ENCODE results near the gene LPCAT2. TPM values are rescaled to one million over a fixed set of nuclear protein-coding genes. Genes with fewer than 3 reads are reported as not detected.

The LPCAT2 gene
- total RNA-seq, 1 experiment from 2014 or later = 25.2 TPM

- no peaks in the 10 kb centered on the region for H3K27me3 ChIP-seq (replicated peaks; ENCODE audit: control insufficient read depth, insufficient read depth, low read length)
- TF ChIP-seq, protein P1, sequence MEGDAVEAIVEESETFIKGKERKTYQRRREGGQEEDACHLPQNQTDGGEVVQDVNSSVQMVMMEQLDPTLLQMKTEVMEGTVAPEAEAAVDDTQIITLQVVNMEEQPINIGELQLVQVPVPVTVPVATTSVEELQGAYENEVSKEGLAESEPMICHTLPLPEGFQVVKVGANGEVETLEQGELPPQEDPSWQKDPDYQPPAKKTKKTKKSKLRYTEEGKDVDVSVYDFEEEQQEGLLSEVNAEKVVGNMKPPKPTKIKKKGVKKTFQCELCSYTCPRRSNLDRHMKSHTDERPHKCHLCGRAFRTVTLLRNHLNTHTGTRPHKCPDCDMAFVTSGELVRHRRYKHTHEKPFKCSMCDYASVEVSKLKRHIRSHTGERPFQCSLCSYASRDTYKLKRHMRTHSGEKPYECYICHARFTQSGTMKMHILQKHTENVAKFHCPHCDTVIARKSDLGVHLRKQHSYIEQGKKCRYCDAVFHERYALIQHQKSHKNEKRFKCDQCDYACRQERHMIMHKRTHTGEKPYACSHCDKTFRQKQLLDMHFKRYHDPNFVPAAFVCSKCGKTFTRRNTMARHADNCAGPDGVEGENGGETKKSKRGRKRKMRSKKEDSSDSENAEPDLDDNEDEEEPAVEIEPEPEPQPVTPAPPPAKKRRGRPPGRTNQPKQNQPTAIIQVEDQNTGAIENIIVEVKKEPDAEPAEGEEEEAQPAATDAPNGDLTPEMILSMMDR (IDR thresholded peaks at IDR 0.05; ENCODE audit: insufficient read depth in 1 of 2, low read depth in 1 of 2, low read length in 1 of 2, severe bottlenecking in 1 of 2, unreplicated experiment in 1 of 2) = no peak
- H3K9me3 ChIP-seq = no peaks in the 10 kb centered on the region
- intact Hi-C loops (cut with micrococcal nuclease; ENCODE audit: unreplicated experiment) = loop anchor here (10.0 kb wide), 1 partner anchor 1019 kb away; the partner anchor contains the start of gene BBS2
- POLR2A ChIA-PET = no interaction called here
- peaks cover 6% of the 10 kb centered on the region for H3K36me3 Mint-ChIP-seq (ENCODE audit: insufficient read depth, unreplicated experiment)
- no peak for DNase-seq
- peaks cover 15% of the 10 kb centered on the region for H3K4me1 Mint-ChIP-seq (ENCODE audit: low read depth, unreplicated experiment)
- no peak overlapping the region for H3K4me3 Mint-ChIP-seq (ENCODE audit: unreplicated experiment)
- H3K36me3 ChIP-seq (ENCODE audit: control insufficient read depth, insufficient read depth, low read length) = no peaks in the 10 kb centered on the region; the same call in 1 of the 2 replicates
- no peak overlapping the region for H3K4me3 ChIP-seq (ENCODE audit: low read depth, low read length)
- H3K4me1 ChIP-seq = peaks cover 17% of the 10 kb centered on the region
- no peaks in the 10 kb centered on the region for H3K9me3 Mint-ChIP-seq (ENCODE audit: unreplicated experiment)
- no peaks in the 10 kb centered on the region for H3K27me3 Mint-ChIP-seq (ENCODE audit: insufficient read depth, unreplicated experiment)
- CTCF ChIA-PET = no interaction called here
- BruUV-seq (replicated peaks) = no TSS peak
- no peak overlapping the region for H3K27ac Mint-ChIP-seq (ENCODE audit: unreplicated experiment)
Measured at GRCh38 chr16:55506083-55506482, 2.8 kb upstream of the LPCAT2 start.

- Mint-ChIP-seq H3K4me1 (ENCODE audit: low read depth, unreplicated experiment) (peaks cover 15% of the 10 kb centered on the region), H3K4me3 (ENCODE audit: unreplicated experiment) (no peak overlapping the region), H3K36me3 (ENCODE audit: insufficient read depth, unreplicated experiment) (peaks cover 6% of the 10 kb centered on the region), H3K27me3 (ENCODE audit: insufficient read depth, unreplicated experiment) (no peaks in the 10 kb centered on the region), H3K27ac (ENCODE audit: unreplicated experiment) (no peak overlapping the region), H3K9me3 (ENCODE audit: unreplicated experiment) (no peaks in the 10 kb centered on the region)
- Histone ChIP-seq H3K27me3 (replicated peaks; ENCODE audit: control insufficient read depth, insufficient read depth, low read length) (no peaks in the 10 kb centered on the region), H3K4me1 (peaks cover 17% of the 10 kb centered on the region), H3K36me3 (ENCODE audit: control insufficient read depth, insufficient read depth, low read length) (no peaks in the 10 kb centered on the region; the same call in 1 of the 2 replicates), H3K4me3 (ENCODE audit: low read depth, low read length) (no peak overlapping the region), H3K9me3 (no peaks in the 10 kb centered on the region)
- ChIA-PET CTCF (no interaction called here), POLR2A (no interaction called here)
- TF ChIP-seq, protein P1 (IDR thresholded peaks at IDR 0.05; ENCODE audit: insufficient read depth in 1 of 2, low read depth in 1 of 2, low read length in 1 of 2, severe bottlenecking in 1 of 2, unreplicated experiment in 1 of 2) = no peak
- no peak for DNase-seq
- intact Hi-C loops (cut with micrococcal nuclease; ENCODE audit: unreplicated experiment) = loop anchor here (10.0 kb wide), 1 partner anchor 1018 kb away; the partner anchor contains the start of gene BBS2
- no TSS peak for BruUV-seq (replicated peaks)
Measured at GRCh38 chr16:55506708-55507107, 2.2 kb upstream of the LPCAT2 start.

DNA sequence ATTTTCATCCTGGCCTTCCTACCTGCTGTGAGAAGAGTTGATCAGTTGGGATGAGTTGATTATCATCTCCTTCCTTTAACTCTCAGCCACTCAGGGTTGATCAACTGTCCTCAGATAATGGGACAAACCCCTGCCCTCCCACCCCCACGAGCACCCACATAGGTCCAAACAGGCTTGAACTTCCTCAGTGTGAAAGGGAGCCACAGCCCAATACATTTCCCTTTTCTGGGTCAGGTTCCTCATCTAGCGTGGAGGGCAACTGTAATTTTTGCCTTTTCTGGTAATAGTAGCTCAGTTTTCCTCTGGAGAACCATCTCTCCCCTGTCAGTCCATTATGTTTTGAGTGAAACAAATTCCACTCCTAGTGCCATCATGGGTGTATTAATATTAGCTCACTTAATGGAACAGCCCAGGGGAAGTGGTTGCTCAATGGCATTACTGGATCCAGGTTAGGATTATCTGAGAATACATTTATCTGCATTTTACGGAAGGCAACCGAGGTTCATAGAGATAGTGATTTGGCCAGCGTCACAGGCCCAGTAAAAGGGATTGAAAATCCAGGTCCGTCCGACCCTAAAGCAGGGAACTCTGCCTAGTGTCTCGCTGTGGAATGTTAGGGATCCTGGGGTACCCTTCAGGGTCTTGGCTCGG is 476 bp upstream of the LPCAT2 start:
- POLR2A ChIA-PET = no interaction called here
- no peaks in the 10 kb centered on the region for H3K27me3 Mint-ChIP-seq (ENCODE audit: insufficient read depth, unreplicated experiment)
- no peaks in the 10 kb centered on the region for H3K36me3 ChIP-seq (ENCODE audit: control insufficient read depth, insufficient read depth, low read length)
- peaks cover 15% of the 10 kb centered on the region for H3K4me1 Mint-ChIP-seq (ENCODE audit: low read depth, unreplicated experiment)
- H3K27me3 ChIP-seq (replicated peaks; ENCODE audit: control insufficient read depth, insufficient read depth, low read length) = no peaks in the 10 kb centered on the region
- H3K36me3 Mint-ChIP-seq (ENCODE audit: insufficient read depth, unreplicated experiment) = peaks cover 6% of the 10 kb centered on the region
- peak overlapping the region; percentile 80 for H3K4me3 Mint-ChIP-seq (ENCODE audit: unreplicated experiment)
- intact Hi-C loops (cut with micrococcal nuclease; ENCODE audit: unreplicated experiment) = loop anchor here (2.0 to 10.0 kb wide), 2 partner anchors 34 to 1016 kb away; partner anchors contain the start of gene BBS2
- BruUV-seq (replicated peaks) = no TSS peak
- DNase-seq = no peak
- peak overlapping the region; percentile 96 for H3K4me3 ChIP-seq (ENCODE audit: low read depth, low read length)
- TF ChIP-seq, protein P1 (IDR thresholded peaks at IDR 0.05; ENCODE audit: insufficient read depth in 1 of 2, low read depth in 1 of 2, low read length in 1 of 2, severe bottlenecking in 1 of 2, unreplicated experiment in 1 of 2) = no peak
- H3K27ac Mint-ChIP-seq (ENCODE audit: unreplicated experiment) = peak overlapping the region; percentile 20
- CTCF ChIA-PET = no interaction called here
- peaks cover 7% of the 10 kb centered on the region for H3K9me3 ChIP-seq
- peaks cover 11% of the 10 kb centered on the region for H3K9me3 Mint-ChIP-seq (ENCODE audit: unreplicated experiment)
- peaks cover 9% of the 10 kb centered on the region; the same call in 1 of the 2 replicates for H3K4me1 ChIP-seq
